ENCODE results near the gene IFNA10. TPM values are rescaled to one million over a fixed set of nuclear protein-coding genes. Genes with fewer than 3 reads are reported as not detected.
A peak's percentile ranks its signal among the peaks of the same experiment; 100 is the strongest.
"Not testable (repeated sequence)": the region's sequence is repeated elsewhere in the genome, so short reads cannot be mapped to it uniquely, and the experiment has no call there.

Gene IFNA10
- total RNA-seq, result not detected in 2 replicates

- DNase-seq (ENCODE audit: low read depth), result not testable (repeated sequence)
Measured at GRCh38 chr9:21207043-21207442, at the start of gene IFNA10. IFNA10 (minus strand) TSS chr9:21207143; CDS start chr9:21207097, 46 bp downstream.

- no peak for DNase-seq (ENCODE audit: low read depth)
Measured at GRCh38 chr9:21255538-21256212, 48.7 kb upstream of the IFNA10 start.

DNA sequence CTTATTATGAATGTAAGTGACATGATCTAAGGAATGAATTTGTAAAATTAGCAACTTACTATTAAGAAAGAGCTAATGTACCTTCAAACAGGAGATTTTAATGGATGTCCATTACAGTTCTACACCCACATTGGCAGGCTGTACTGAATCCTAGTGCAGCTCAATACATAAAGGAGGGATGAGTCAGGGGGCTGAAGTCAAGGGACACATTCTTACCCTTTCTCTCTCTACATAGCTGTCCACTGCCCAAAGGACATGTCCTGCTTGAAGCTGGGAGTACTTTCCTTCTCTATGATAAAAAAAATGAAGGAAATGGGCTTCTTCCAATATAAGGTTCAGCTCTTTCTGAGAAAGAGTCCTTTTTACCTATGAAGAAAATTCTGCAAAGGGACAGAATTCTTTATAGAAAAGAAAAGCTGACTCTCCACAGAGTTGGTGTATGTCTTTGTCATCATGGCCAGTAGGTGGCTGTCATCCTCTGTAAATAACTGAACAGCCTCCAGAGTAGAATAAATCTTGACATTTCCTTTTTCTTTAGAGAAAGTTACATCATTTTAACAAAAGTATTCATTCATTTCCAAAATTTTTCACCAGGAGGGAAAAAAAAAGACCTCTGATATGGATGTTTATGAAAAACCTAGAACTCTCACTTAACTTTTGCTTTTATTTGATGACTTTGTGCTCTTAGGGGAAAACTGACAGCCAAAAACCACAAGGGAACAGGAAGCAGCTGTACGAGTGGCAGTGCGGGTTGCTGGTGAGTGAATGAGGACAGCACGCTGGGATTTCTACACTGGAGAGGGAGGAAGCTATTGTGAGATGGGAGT lies 46.0 kb upstream of the IFNA10 start:
- DNase-seq (ENCODE audit: low read depth), result peak; percentile 54

DNA sequence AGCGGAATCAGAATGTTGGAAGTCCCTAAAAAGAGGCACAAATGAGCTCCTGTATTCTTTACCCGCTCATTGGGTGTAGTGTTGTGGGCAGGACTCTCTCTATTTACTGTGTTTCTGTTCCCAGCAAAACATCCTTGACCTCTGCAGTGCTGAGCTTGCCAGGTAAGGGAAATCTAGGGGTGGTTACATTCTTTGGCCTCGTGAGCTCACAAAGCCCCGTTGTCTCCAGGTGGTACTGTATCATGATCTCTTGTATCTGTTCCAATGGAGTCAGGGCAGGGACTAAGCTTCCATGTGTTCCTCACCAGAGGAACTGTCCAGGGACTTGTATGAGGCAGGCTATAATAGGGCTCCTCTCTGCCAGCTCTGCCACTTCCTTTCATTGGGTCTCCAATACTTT lies 44.7 kb upstream of the IFNA10 start:
- no peak for DNase-seq (ENCODE audit: low read depth)

DNA sequence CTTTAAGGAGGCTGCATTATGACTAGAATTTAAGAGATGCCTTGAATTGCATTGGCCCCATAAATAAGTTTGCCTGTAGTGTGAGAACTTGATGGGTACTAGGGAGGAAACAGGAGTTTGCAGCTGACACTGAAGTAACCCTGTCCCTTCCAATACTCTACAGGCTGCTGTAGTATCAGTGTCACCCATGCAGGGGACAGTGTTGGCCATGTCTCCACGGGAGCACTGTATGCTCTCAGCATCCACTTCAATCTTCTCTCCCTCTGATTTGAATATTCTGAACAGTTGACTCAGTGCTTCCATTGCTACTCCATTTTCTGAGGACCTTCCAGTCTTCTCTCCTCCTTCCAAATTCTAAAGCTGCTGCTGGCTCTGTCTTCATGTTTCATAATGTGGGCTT lies 44.2 kb upstream of the IFNA10 start:
- no peak for DNase-seq (ENCODE audit: low read depth)

- no peak for DNase-seq (ENCODE audit: low read depth)
Measured at GRCh38 chr9:21244836-21245235, 37.9 kb upstream of the IFNA10 start.

GRCh38 chr9:21239911-21240310 lies 33.0 kb upstream of the IFNA10 start, which contains the start of gene IFNA14:
IFNA14 (minus strand) TSS chr9:21240005; CDS start chr9:21239935, 70 bp downstream.
- no peak for DNase-seq (ENCODE audit: low read depth)

GRCh38 chr9:21236360-21236714 lies 29.4 kb upstream of the IFNA10 start:
- DNase-seq (ENCODE audit: low read depth), result not testable (repeated sequence)

- DNase-seq (ENCODE audit: low read depth), result peak; percentile 42
Measured at GRCh38 chr9:21235468-21236359, 28.8 kb upstream of the IFNA10 start.

DNA sequence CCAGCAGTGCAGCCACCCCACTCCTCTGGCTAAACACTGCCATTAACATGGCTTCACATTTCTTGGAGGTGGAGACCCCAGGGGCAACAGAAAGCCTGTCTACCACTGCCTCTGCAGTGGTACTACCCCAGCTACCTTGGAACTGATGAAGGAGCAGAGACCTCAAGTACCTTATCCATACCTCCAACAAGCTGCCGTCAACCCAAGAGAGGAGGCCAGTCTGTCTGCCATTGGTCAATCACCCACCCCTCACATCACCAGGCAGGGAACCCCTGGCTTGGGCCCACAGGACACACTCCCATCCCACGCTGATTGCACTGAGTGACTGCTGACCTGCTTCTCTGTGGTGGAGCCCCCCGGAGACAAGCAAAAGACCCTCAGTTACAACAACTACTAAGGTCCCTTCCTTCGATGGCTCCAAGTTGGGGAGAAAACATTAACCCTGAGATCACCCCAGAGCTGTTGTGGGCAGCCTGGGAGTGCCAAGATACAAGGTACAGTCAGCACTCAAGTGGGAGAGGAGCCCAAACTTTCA lies 27.3 kb upstream of the IFNA10 start:
- DNase-seq (ENCODE audit: low read depth), result no peak

- no peak for DNase-seq (ENCODE audit: low read depth)
Measured at GRCh38 chr9:21233258-21233657, 26.3 kb upstream of the IFNA10 start.

DNA sequence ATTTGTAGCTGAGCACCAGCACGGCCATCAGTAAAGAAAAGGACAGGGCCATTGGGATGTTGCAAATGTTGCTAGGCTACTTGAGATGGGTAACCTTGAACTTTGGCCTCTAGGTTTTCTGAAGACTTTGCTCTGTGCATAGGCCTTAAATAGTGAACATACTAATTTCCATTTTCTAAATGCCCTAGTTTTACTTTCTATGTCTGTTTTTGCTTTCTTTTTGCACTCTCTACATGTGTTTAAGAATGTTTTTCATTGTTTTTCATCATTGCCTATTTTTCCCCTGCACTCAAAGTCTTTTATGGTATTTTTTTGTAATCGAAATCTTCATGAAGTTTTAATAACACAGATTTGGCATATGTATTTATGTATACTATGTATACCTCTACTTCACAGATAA lies 21.2 kb upstream of the IFNA10 start, which contains the start of gene IFNA17:
IFNA17 (minus strand) TSS at position 101 of the 400 bp plus-strand sequence; CDS start at position 52, 49 bp downstream.
- no peak for DNase-seq (ENCODE audit: low read depth)

DNA sequence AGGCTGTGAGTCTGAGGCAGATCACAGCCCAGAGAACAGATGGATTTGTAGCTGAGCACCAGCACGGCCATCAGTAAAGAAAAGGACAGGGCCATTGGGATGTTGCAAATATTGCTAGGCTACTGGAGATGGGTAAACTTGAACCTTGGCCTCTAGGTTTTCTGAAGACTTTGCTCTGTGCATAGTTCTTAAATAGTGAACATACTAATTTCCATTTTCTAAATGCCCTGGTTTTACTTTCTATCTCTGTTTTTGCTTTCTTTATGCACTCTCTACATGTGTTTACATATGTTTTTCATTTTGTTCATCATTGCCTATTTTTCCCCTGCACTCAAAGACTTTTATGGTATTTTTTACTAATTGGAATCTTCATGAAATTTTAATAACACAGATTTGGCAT lies 10.3 kb upstream of the IFNA10 start, which contains the start of gene IFNA16:
IFNA16 (minus strand) TSS at position 101 of the 400 bp plus-strand sequence; CDS start at position 95, 6 bp downstream.
- DNase-seq (ENCODE audit: low read depth), result not testable (repeated sequence)

DNA sequence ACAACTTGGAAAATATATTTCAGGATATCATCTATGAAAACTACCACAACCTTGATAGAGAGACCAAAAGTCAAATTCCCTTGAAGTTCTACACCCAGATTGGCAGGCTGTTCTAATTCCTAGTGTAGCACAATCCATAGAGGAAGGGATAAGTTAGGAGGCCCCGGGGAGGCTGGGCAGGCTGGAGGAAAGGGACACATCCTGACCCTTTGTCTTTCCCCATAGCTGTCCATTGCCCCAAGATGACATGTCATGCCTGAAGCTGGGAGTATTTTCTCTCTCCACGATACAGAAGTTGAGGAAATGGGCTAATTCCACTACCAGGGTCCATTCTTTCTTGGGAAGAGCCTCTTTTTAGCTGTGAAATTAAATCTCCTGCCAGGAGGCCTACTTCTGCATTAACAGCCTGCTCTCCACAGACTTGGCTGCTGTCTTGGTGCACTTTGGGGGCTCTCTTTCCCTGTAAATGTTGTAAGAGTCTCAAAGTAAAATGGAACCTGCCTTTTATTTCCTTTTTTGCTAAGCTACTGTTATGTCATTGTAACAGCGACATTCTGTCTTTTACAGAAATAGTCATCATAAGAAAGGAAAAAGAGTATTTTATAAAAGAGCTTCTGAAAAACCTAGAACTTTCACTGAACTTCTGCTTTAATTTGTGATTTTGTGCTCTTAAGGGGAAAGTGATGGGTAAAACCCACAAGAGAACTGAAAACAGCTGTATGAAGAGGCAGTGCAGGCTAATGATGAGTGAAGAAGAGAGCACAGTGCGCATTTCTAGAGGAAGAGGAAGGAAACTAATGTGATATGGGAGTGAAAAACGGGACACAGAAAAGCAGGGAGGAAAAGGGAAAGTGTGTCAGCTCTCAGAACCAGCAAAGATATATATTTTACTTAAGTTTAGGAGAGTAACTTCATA lies 6.7 kb upstream of the IFNA10 start:
- peak; percentile 8 for DNase-seq (ENCODE audit: low read depth)

GRCh38 chr9:21212160-21212559 lies 5.2 kb upstream of the IFNA10 start:
- DNase-seq (ENCODE audit: low read depth), result not testable (repeated sequence)

DNA sequence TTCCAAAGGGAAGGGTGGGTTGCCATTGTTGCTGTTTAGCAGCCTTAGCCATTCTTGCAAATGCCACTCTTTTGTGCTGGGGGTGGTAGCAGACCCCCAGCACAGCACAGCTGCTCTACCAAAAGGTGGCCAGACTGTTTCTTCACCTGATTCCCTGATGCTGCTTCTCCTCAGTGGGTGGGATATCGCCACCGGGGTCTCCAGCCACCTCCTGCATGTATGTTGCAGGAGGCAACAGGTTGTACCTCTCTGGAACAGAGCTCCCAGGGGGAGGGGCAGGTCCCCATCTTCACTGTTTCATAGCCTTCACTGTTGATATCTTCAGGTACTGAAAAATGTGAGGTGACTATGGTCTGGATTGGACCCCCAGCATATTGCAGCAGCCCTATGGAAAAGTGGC lies 3.8 kb upstream of the IFNA10 start:
- not testable (repeated sequence) for DNase-seq (ENCODE audit: low read depth)

GRCh38 chr9:21210311-21210710 lies 3.4 kb upstream of the IFNA10 start:
- no peak for DNase-seq (ENCODE audit: low read depth)

GRCh38 chr9:21205204-21205603 lies 1.7 kb downstream of the IFNA10 start:
- no peak for DNase-seq (ENCODE audit: low read depth)

DNA sequence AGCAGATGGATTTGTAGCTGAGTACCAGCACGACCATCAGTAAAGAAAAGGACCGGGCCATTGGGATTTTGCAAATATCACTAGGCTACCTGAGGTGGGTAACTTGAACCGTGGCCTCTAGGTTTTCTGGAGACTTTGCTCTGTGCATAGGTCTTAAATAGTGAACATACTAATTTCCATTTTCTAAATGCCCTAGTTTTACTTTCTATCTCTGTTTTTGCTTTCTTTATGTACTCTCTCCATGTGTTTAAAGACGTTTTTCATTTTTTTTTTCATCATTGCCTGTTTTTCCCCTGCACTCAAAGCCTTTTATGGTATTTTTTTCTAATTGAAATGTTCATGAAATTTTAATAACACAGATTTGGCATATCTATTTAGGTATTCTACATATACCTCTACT lies 4.8 kb downstream of the IFNA10 start, which contains the start of gene IFNA7:
IFNA7 (minus strand) TSS at position 101 of the 400 bp plus-strand sequence; CDS start at position 61, 40 bp downstream.
- DNase-seq (ENCODE audit: low read depth), result not testable (repeated sequence)
